ENCODE measurements around the gene SPATA31D3. TPM values are rescaled to one million over a fixed set of nuclear protein-coding genes. Genes with fewer than 3 reads are reported as not detected.
"Not testable (repeated sequence)": the region's sequence is repeated elsewhere in the genome, so short reads cannot be mapped to it uniquely, and the experiment has no call there.

SPATA31D3 gene
- total RNA-seq, 1 donor from 2014 or later = not detected

DNA sequence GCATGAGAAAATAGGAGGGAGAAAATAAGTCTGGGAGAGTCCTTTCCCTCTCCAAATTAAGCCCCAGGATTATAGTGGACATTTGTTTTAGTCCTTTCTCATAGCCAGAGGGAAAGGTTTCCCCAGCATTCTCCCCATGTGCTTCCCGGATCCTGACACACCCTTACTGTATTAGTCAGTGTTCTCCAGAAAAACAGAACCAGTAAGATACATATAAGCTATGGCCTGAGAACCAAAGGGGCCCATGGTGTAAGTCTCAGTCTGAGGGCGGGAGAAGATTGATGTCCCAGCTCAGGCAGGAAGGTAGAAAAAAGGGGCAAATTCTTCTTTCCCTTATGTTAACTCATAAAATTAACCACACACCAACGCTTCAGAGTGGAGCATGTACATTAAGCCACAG is 40.7 kb upstream of the SPATA31D3 start:
- Mint-ChIP-seq H3K36me3 (ENCODE audit: low read depth) (no peaks in the 10 kb centered on the region), H3K27ac (ENCODE audit: unreplicated experiment) (no peak overlapping the region), H3K9me3 (peaks cover 2% of the 10 kb centered on the region), H3K4me3 (no peak overlapping the region), H3K4me1 (no peaks in the 10 kb centered on the region), H3K27me3 (ENCODE audit: low read depth) (no peaks in the 10 kb centered on the region)
- no peak for TF ChIP-seq CTCF (conservative IDR thresholded peaks at IDR 0.05)
- no peak for DNase-seq (ENCODE audit: low read depth, low spot score)

DNA sequence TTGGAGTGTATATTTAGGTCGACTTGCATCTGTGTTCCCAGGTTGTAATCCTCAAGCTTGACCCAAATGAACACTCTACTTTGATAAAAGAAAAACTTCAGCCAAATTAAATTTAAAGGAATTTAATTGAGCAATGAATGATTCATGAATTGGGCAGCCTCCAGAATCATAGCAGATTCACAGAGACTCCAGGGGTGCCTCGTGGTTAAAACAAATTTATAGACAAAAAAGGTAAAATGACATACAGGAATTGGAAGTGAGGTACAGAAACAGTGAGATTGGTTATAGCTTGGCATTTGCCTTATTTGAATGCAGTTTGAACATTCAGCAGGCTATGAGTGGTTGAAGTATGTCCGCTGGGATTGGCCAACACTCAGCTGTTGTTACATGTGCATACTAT is 36.6 kb upstream of the SPATA31D3 start:
- H3K9me3 Mint-ChIP-seq = peaks cover 2% of the 10 kb centered on the region
- H3K27me3 Mint-ChIP-seq (ENCODE audit: low read depth) = no peaks in the 10 kb centered on the region
- H3K4me1 Mint-ChIP-seq = no peaks in the 10 kb centered on the region
- no peaks in the 10 kb centered on the region for H3K36me3 Mint-ChIP-seq (ENCODE audit: low read depth)
- DNase-seq (ENCODE audit: low read depth, low spot score) = no peak
- no peak overlapping the region for H3K27ac Mint-ChIP-seq (ENCODE audit: unreplicated experiment)
- no peak for TF ChIP-seq CTCF (conservative IDR thresholded peaks at IDR 0.05)
- no peak overlapping the region for H3K4me3 Mint-ChIP-seq

- H3K4me1 Mint-ChIP-seq = no peaks in the 10 kb centered on the region
- H3K9me3 Mint-ChIP-seq = peaks cover 14% of the 10 kb centered on the region
- H3K27me3 Mint-ChIP-seq (ENCODE audit: low read depth) = no peaks in the 10 kb centered on the region
- DNase-seq (ENCODE audit: low read depth, low spot score) = no peak
- H3K27ac Mint-ChIP-seq (ENCODE audit: unreplicated experiment) = no peak overlapping the region
- TF ChIP-seq CTCF (conservative IDR thresholded peaks at IDR 0.05) = no peak
- no peaks in the 10 kb centered on the region for H3K36me3 Mint-ChIP-seq (ENCODE audit: low read depth)
- H3K4me3 Mint-ChIP-seq = no peak overlapping the region
These were observed 31.2 kb upstream of the SPATA31D3 start for GRCh38 chr9:81912135-81912534.

GRCh38 chr9:81915801-81916505 is 27.3 kb upstream of the SPATA31D3 start:
- DNase-seq (ENCODE audit: low read depth, low spot score) = no peak
- Mint-ChIP-seq H3K27ac (ENCODE audit: unreplicated experiment) (no peak overlapping the region), H3K36me3 (ENCODE audit: low read depth) (no peaks in the 10 kb centered on the region), H3K4me1 (no peaks in the 10 kb centered on the region), H3K27me3 (ENCODE audit: low read depth) (no peaks in the 10 kb centered on the region), H3K9me3 (peaks cover 14% of the 10 kb centered on the region), H3K4me3 (no peak overlapping the region)
- no peak for TF ChIP-seq CTCF (conservative IDR thresholded peaks at IDR 0.05)

DNA sequence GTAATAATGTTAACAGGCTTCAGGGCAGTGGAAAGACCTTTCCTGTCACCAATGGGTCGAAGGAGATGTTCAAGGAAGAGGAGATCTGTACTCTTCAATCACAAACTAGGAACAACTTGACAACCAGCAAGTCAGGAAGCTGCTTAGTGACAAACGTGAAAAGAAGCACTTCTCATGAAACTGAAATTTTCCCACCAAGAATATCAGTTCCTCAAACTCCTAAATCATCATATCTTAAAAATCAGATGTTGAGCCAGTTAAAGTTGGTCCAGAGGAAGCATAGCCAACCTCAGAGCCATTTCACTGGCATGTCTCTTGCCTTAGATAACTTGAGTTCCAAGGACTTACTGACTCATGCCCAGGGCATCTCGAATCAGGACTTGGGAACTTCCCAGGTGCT is 24.8 kb upstream of the SPATA31D3 start:
- not testable (repeated sequence) for H3K27ac Mint-ChIP-seq (ENCODE audit: unreplicated experiment); DNase-seq (ENCODE audit: low read depth, low spot score); H3K36me3 Mint-ChIP-seq (ENCODE audit: low read depth); H3K27me3 Mint-ChIP-seq (ENCODE audit: low read depth); H3K4me3 Mint-ChIP-seq; H3K4me1 Mint-ChIP-seq
- peaks cover 10% of the 10 kb centered on the region for H3K9me3 Mint-ChIP-seq

- H3K9me3 Mint-ChIP-seq; DNase-seq (ENCODE audit: low read depth, low spot score); H3K27ac Mint-ChIP-seq (ENCODE audit: unreplicated experiment); H3K4me3 Mint-ChIP-seq; H3K4me1 Mint-ChIP-seq; H3K27me3 Mint-ChIP-seq (ENCODE audit: low read depth); H3K36me3 Mint-ChIP-seq (ENCODE audit: low read depth): not testable (repeated sequence)
These were observed 15.0 kb upstream of the SPATA31D3 start, which contains the start of gene SPATA31D4 for GRCh38 chr9:81928305-81928704. Gene SPATA31D4 (plus strand): TSS chr9:81928428. CDS start chr9:81928514, 86 bp downstream.

GRCh38 chr9:81930147-81930546 is 13.2 kb upstream of the SPATA31D3 start:
- not testable (repeated sequence) for H3K4me3 Mint-ChIP-seq; H3K27me3 Mint-ChIP-seq (ENCODE audit: low read depth); H3K9me3 Mint-ChIP-seq; DNase-seq (ENCODE audit: low read depth, low spot score); H3K36me3 Mint-ChIP-seq (ENCODE audit: low read depth); H3K4me1 Mint-ChIP-seq; H3K27ac Mint-ChIP-seq (ENCODE audit: unreplicated experiment)

DNA sequence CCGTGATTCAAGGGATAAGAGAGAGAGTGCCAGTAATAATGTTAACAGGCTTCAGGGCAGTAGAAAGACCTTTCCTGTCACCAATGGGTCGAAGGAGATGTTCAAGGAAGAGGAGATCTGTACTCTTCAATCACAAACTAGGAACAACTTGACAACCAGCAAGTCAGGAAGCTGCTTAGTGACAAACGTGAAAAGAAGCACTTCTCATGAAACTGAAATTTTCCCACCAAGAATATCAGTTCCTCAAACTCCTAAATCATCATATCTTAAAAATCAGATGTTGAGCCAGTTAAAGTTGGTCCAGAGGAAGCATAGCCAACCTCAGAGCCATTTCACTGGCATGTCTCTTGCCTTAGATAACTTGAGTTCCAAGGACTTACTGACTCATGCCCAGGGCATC is 9.8 kb upstream of the SPATA31D3 start:
- not testable (repeated sequence) for H3K9me3 Mint-ChIP-seq; H3K27me3 Mint-ChIP-seq (ENCODE audit: low read depth); H3K27ac Mint-ChIP-seq (ENCODE audit: unreplicated experiment); DNase-seq (ENCODE audit: low read depth, low spot score); H3K36me3 Mint-ChIP-seq (ENCODE audit: low read depth); H3K4me3 Mint-ChIP-seq; H3K4me1 Mint-ChIP-seq

GRCh38 chr9:81948650-81949049 is 5.3 kb downstream of the SPATA31D3 start:
- not testable (repeated sequence) for DNase-seq (ENCODE audit: low read depth, low spot score); H3K9me3 Mint-ChIP-seq; H3K4me3 Mint-ChIP-seq; H3K27me3 Mint-ChIP-seq (ENCODE audit: low read depth); H3K27ac Mint-ChIP-seq (ENCODE audit: unreplicated experiment); H3K36me3 Mint-ChIP-seq (ENCODE audit: low read depth); H3K4me1 Mint-ChIP-seq
